ENCODE data around the gene HOXB6. TPM values are rescaled to one million over a fixed set of nuclear protein-coding genes. Genes with fewer than 3 reads are reported as not detected.

HOXB6 gene
- total RNA-seq, 1 experiment from 2014 or later, result 40.2 TPM

- DNase-seq (ENCODE audit: low spot score), result no peak
Observed at GRCh38 chr17:48634493-48635208, 29.9 kb upstream of the HOXB6 start.

GRCh38 chr17:48633266-48633677, 28.5 kb upstream of the HOXB6 start:
- no peak for DNase-seq (ENCODE audit: low spot score)

- DNase-seq (ENCODE audit: low spot score), result no peak
Observed at GRCh38 chr17:48632579-48633265, 27.9 kb upstream of the HOXB6 start.

GRCh38 chr17:48631693-48632578, 27.1 kb upstream of the HOXB6 start:
- DNase-seq (ENCODE audit: low spot score), result no peak

- DNase-seq (ENCODE audit: low spot score), result no peak
Observed at GRCh38 chr17:48630925-48631692, 26.3 kb upstream of the HOXB6 start.

- no peak for DNase-seq (ENCODE audit: low spot score)
Observed at GRCh38 chr17:48630009-48630924, 25.5 kb upstream of the HOXB6 start.

GRCh38 chr17:48629411-48629759, 24.6 kb upstream of the HOXB6 start:
- no peak for DNase-seq (ENCODE audit: low spot score)

GRCh38 chr17:48628649-48629410, 24.0 kb upstream of the HOXB6 start:
- DNase-seq (ENCODE audit: low spot score), result no peak

GRCh38 chr17:48627623-48628521, 23.1 kb upstream of the HOXB6 start:
- no peak for DNase-seq (ENCODE audit: low spot score)

- DNase-seq (ENCODE audit: low spot score), result no peak
Observed at GRCh38 chr17:48627118-48627597, 22.4 kb upstream of the HOXB6 start.

- peak; percentile 77 for DNase-seq (ENCODE audit: low spot score)
Observed at GRCh38 chr17:48626245-48627117, 21.7 kb upstream of the HOXB6 start, which contains the start of gene HOXB9. HOXB9 (minus strand) TSS chr17:48626358; CDS start chr17:48626269, 89 bp downstream.

- peak; percentile 46 for DNase-seq (ENCODE audit: low spot score)
Observed at GRCh38 chr17:48625495-48626244, 20.9 kb upstream of the HOXB6 start.

- DNase-seq (ENCODE audit: low spot score), result peak; percentile 39
Observed at GRCh38 chr17:48624544-48625494, 20.0 kb upstream of the HOXB6 start.

GRCh38 chr17:48624118-48624517, 19.3 kb upstream of the HOXB6 start:
- DNase-seq (ENCODE audit: low spot score), result no peak

- DNase-seq (ENCODE audit: low spot score), result no peak
Observed at GRCh38 chr17:48623583-48623982, 18.8 kb upstream of the HOXB6 start.

- no peak for DNase-seq (ENCODE audit: low spot score)
Observed at GRCh38 chr17:48622857-48623256, 18.1 kb upstream of the HOXB6 start.

All from A172 (cell line).